COR-L47 (cell line): Measurements from ENCODE around the gene PATL1.

Experiments
- DNase-seq: peaks from one replicate; lab custom pipeline; 2025; lab: John Stamatoyannopoulos, UW

PATL1 gene

GRCh38 chr11:59614277-59615119 is 54.3 kb downstream of the PATL1 start:
- no peak for DNase-seq

- peak; percentile 1 for DNase-seq
These were observed 57.0 kb downstream of the PATL1 start for GRCh38 chr11:59611570-59612565.

- no peak for DNase-seq
These were observed 58.5 kb downstream of the PATL1 start for GRCh38 chr11:59610289-59610688.

- DNase-seq: no peak
These were observed 61.0 kb downstream of the PATL1 start for GRCh38 chr11:59607703-59608454.

GRCh38 chr11:59602432-59602831 is 66.4 kb downstream of the PATL1 start:
- DNase-seq: no peak

- DNase-seq: no peak
These were observed 67.0 kb downstream of the PATL1 start for GRCh38 chr11:59601788-59602187.

GRCh38 chr11:59600636-59601035 is 68.2 kb downstream of the PATL1 start:
- no peak for DNase-seq

- DNase-seq: no peak
These were observed 68.6 kb downstream of the PATL1 start for GRCh38 chr11:59600234-59600633.

- no peak for DNase-seq
These were observed 69.9 kb downstream of the PATL1 start for GRCh38 chr11:59598961-59599360.
